Embryonic facial prominence (tissue), 1 donor: ENCODE measurements around the gene NAPA.

Source experiments
- DNase-seq: peaks from one replicate; pipeline ENCODE4 v3.0.0-alpha.2; 2016; ENCODE audit errors: extremely low spot score

Gene NAPA

DNA sequence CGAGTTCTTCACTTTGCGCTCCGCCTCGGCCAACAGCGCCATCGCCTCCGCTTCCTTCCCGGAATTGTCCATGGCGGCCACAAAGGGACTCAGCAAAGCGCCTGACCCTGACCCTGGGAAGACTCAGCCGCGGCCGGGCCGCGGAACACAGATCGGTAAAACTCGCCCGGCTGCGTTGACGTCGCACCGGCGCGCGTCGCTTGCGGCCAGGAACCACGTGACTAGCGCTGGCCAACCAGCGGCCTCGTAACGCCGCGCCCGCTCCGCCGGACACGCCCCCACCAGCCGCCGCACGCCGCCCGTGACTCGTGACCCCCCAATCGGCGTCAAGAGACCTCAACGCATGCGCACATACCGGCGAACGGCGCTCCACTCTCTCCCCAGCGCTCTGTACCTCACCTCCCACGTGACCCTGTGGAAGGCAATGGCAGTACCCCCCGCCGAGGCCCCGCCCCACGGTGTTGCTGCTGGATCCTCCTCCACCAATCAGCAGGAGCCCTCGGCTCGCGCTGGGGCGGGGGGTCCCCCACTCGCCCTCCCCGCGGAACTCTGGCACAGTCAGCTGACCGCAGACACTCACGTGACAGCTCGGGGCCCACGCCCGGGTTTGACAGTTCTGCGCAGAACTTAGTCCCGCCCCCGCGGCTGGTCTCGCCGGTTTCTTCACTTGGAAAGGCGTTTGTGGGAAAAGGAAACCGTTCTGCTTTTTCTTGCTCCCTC is at the start of gene NAPA:
NAPA (minus strand) TSS at position 195 of the 720 bp plus-strand sequence; CDS start at position 72, 123 bp downstream.
- peak; percentile 100 for DNase-seq

GRCh38 chr19:47564081-47564480 is 49.2 kb upstream of the NAPA start:
- DNase-seq = no peak

DNA sequence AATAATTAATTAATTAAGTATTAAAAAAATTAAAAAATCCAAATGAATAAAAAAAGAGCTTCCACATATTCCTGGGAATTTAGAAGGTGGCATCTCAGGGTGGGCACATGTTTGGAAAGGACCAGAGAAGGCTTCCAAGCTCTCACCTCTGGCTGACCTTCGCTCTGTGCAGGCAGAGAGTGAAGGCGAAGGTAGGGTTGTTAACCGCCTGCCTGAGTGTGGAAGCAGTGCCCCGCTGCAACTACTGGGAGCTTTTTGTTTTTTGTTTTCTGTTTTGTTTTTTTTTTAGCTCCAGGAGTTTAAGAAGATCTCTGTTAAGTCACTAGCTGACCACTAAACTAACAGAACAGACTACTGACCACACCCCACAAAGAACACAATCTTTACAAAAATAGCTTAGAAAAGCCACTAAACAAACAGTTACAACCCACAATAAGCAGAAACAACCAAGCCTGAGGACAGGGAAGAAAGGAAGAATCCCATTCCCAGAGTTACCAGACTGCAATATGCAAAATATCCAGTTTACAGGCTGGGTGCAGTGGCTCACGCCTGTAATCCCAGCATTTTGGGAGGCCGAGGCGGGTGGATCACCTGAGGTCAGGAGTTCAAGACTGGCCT is 46.7 kb upstream of the NAPA start:
- no peak for DNase-seq

DNA sequence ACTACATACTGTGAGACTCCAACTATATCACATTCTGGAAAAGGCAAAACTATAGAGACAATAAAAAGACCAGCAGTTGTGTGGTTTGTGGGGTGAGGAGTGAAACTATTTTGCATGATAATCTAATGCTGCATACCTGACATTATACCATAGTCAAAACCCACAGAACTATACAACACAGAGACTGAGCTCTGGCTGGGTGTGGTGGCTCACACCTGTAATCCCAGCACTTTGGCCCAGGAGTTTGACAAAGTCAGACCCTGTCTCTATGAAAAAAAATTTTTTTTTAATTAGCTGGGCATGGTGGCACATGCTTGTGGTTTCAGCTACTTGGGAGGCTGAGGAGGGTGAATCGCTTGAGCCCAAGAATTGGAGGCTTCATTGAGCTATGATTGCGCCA is 46.1 kb upstream of the NAPA start:
- no peak for DNase-seq

DNA sequence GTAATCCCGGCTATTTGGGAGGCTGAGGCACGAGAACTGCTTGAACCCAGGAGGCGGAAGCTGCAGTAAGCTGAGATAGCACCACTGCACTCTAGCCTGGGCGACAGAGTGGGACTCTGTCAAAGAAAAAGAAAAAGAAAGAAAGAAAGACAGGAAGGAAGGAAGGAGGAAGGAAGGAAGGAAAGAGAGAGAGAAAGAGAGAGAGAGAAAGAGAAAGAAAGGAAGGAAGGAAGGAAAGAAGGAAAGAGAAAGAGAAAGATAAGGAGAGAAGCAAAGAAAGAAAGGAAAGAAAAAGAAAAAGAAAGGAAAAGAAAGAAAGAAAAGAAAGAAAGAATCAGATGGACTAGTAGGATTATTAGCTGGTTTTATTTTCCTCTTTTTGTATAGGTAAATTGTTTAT is 35.3 kb upstream of the NAPA start:
- DNase-seq = no peak

DNA sequence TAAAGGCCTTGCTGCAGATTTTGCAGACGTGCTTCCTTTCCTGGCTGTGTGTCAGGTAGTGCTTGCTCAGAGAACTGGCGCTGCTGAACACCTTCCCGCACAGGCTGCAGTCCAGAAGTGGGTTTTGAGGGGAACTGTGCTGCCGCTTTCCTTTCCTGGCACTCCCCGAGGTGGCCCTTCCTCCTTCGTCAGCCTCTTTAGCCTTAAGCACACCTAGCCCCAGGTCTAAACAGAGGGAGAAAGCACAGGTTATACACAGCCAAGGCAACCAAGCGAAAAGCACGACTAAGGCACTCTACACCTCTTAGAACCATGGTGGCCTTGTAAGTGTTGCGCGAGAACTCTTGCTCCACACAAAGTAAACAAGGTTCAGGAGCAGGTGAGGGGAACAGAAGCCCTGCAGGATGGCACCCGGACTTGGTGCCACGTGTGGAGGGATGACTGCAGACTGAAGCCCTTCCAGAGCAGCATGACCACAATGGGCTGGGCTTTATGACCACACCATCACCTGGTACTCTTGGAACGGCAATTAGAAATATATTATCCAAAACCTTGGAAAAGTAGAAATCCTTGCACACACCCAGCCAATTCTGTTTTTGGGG is 34.5 kb upstream of the NAPA start:
- DNase-seq = no peak

DNA sequence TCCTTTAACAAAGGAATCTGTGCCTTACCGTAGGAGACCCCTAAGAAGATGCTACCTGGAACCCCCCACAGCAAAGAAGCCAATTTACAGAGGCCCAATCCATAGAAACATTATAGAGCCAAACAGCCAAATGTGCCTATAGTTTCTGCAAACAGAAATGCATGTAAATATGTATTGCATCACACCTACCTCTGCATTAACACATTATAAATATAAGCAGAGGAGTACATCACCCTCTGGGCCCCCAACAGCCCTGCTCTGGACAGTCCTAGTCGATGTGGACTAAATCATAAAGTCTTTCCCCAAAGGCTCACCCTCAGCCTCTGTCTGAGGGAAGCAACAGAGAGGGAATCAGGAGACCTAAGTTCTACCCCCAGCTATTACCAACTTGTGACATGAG is 32.3 kb upstream of the NAPA start:
- DNase-seq = no peak

- DNase-seq = no peak
Observed at GRCh38 chr19:47545061-47545948, 30.4 kb upstream of the NAPA start.

DNA sequence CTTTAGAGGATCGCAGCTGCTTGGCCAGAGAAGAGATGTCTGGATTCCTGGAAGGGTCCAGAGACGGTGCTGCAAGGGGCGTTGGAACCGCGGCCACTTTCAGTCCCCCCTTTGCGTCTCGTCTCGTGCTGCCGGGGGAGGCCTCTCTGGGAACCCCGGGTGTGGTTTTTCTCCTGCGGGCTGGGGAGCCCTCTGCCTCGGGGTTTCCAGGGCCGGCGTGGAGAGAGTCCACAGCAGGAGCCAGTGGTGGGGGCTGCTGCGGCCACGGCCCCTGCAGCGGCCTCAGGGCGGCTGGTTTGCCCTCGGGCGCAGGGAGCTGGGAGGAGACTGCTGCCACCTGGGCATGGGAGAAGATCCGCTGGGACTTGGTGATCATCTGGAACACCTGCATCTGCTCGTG is 29.6 kb upstream of the NAPA start:
- no peak for DNase-seq

- no peak for DNase-seq
Observed at GRCh38 chr19:47544075-47544474, 29.2 kb upstream of the NAPA start.

- DNase-seq = no peak
Observed at GRCh38 chr19:47542030-47542475, 27.2 kb upstream of the NAPA start.

- DNase-seq = no peak
Observed at GRCh38 chr19:47541518-47541917, 26.7 kb upstream of the NAPA start.

GRCh38 chr19:47540748-47541147 is 25.9 kb upstream of the NAPA start:
- no peak for DNase-seq

- no peak for DNase-seq
Observed at GRCh38 chr19:47539747-47540311, 25.0 kb upstream of the NAPA start.

DNA sequence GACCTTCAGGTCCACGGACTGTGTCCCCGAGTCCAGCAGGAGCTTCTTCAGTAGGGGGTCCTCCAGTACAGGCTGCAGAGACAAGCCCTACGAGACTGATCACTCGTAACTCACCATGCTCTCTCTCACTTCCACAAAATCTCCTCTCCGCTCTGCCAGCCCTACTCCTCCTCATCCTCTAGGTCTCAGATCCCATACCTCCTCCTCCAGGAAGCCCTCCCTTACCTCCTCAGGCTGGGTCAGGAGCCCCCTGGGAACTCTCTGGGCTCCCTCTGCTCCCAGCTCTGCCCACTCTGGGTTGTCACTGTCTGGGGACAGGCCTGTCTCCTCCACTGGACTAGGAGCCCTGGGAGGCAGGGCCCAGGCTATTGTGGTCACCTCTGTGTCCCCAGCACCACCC is 23.9 kb upstream of the NAPA start:
- no peak for DNase-seq

DNA sequence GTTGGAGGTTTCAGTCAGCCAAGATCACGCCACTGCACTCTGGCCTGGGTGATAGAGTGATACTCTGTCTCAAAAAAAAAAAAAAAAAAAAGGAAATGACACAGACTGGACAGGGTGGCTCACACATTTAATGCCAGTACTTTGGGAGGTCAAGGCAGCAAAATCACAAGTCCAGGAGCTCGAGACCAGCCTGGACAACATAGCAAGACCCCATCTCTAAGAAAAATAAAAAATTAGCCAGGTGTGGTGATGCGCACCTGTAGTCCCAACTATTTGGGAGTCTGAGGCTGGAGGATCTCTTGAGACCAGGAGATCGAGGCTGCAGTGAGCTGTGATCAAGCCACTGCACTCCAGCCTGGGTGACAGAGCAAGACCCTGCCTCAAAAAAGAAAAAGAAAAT is 22.6 kb upstream of the NAPA start:
- no peak for DNase-seq

DNA sequence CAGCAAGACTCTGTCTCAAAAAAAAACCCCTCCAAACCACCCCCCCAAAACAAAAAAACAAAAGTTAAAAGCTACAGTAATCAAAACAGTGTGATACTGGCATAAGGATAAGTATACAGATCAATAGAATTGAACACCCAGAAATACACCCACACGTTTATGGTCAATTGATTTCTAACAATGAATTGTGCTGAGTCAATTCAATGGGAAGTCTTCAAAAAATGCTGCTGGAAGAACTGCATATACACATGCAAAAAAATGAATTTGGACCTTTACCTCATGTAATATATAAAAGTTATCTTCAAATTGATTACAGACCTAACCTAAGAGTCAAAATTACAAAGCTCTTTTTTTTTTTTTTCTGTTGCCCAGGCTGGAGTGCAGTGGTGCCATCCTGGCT is 19.8 kb upstream of the NAPA start:
- DNase-seq = no peak

DNA sequence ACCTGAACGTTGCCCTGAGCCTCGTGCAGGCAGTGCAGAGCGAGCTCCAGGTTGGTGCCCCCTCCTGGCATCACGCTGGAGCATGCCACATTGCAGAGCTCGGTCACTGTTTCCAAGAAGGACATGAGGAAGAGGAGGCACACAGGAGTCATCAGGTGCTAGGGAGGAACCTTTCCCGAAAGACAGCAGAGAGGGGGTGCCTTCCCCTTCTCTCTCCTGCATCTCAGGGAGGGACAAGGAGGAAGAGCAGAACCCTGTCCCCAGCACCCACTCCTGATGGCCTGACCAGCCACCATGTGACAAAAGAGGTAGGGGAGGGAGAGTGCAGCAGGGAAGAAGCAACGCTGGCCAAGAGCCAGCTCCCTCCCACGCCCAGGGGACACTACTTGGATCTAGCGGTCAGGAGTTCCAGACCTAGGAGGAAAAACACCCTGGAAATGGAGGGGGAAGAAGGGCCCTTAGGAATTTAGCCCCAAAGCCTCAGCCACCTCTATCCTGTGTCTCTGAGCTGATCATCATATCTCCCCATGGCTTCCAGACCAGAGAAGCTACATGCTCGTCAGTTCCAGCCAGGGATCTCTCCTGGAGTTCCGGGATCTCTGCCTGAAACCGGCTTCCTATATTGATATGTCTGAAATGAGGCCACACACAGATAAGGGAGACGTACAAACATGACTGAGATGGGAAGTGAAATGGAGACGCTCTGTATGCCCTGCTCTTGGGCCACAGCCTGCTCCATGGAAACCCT is 17.0 kb upstream of the NAPA start:
- no peak for DNase-seq

DNA sequence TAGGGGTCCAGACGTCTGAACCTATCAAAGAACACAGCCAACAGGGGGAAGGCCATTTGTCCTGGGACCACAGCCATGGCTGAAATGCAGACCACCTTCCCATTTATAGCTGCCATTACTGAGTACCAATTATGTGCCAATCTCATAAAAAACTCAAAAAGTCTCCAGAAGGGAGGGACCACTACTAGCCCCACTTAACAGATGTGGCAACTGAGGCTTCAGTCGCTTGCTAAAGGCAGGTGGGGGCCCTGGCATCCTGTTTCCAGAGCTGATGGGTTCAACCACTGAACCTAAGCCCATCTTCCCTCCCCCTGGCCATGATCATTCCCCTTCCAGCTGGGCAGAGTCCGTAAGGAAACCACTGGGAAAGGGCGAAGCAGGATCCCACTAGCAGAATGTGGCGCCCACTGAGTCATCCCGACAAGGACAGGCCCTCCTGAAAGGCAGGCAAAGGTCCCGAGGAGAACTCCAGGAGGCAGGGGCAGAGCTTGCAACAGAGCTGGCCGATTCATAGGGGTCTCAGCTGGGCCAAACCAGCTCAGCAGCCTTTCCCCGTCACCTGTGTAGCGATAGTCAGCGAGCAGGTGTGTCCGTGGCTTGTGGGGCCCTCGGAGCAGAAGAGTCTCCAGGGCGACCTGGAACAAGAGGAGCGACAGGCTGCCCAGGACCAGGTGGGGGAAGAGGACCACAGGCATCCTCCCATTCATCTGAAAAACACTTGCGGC is 14.3 kb upstream of the NAPA start:
- DNase-seq = no peak

GRCh38 chr19:47526798-47527197 is 11.9 kb upstream of the NAPA start:
- DNase-seq = no peak
